Loucy (cell line): ENCODE data around the gene ITGB4.

Source experiments
- CTCF ChIP-seq: fragments of 200-600 bp; sonication (generic); conservative IDR thresholded peaks from 2 replicates; pipeline ENCODE4 v1.5.1; 2014; ENCODE audit warnings: mild to moderate bottlenecking, antibody characterized with exemption, low read length
- EZH2phosphoT487 ChIP-seq: fragments of 200-600 bp; IDR thresholded peaks from 2 replicates; pipeline ENCODE4 v1.6.1; 2018; ENCODE audit warnings: antibody characterized with exemption, mild to moderate bottlenecking, moderate library complexity, borderline replicate concordance

GRCh38 chr17:75695830-75696271 lies 25.4 kb upstream of the ITGB4 start:
- no peak for TF ChIP-seq CTCF
- no peak for TF ChIP-seq EZH2phosphoT487
